Measurements from ENCODE around the gene RBMS1.
A peak's percentile ranks its signal among the peaks of the same experiment; 100 is the strongest.
"Not testable (repeated sequence)": the region's sequence is repeated elsewhere in the genome, so short reads cannot be mapped to it uniquely, and the experiment has no call there.

RBMS1 gene

GRCh38 chr2:160377204-160377995, 116.2 kb downstream of the RBMS1 start:
- DNase-seq = no peak

- DNase-seq = no peak
These were observed 117.0 kb downstream of the RBMS1 start for GRCh38 chr2:160376576-160376975.

- DNase-seq = peak; percentile 67
These were observed 117.7 kb downstream of the RBMS1 start for GRCh38 chr2:160375802-160376469.

GRCh38 chr2:160375037-160375436, 118.6 kb downstream of the RBMS1 start:
- DNase-seq = no peak

- no peak for DNase-seq
These were observed 119.9 kb downstream of the RBMS1 start for GRCh38 chr2:160373666-160374065.

- no peak for DNase-seq
These were observed 120.3 kb downstream of the RBMS1 start for GRCh38 chr2:160373263-160373662.

- no peak for DNase-seq
These were observed 121.0 kb downstream of the RBMS1 start for GRCh38 chr2:160372585-160372984.

- no peak for DNase-seq
These were observed 121.6 kb downstream of the RBMS1 start for GRCh38 chr2:160372010-160372356.

- DNase-seq = no peak
These were observed 122.2 kb downstream of the RBMS1 start for GRCh38 chr2:160371251-160372009.

GRCh38 chr2:160368988-160369930, 124.3 kb downstream of the RBMS1 start:
- DNase-seq = no peak

- peak; percentile 82 for DNase-seq
These were observed 125.7 kb downstream of the RBMS1 start for GRCh38 chr2:160367887-160368286.

- not testable (repeated sequence) for DNase-seq
These were observed 126.5 kb downstream of the RBMS1 start for GRCh38 chr2:160367139-160367538.

GRCh38 chr2:160366474-160366873, 127.1 kb downstream of the RBMS1 start:
- no peak for DNase-seq

- peak; percentile 60 for DNase-seq
These were observed 127.8 kb downstream of the RBMS1 start for GRCh38 chr2:160365716-160366367.

GRCh38 chr2:160364364-160364763, 129.2 kb downstream of the RBMS1 start:
- no peak for DNase-seq

GRCh38 chr2:160363961-160364360, 129.6 kb downstream of the RBMS1 start:
- DNase-seq = no peak

GRCh38 chr2:160363055-160363454, 130.6 kb downstream of the RBMS1 start:
- DNase-seq = no peak

GRCh38 chr2:160362541-160362940, 131.1 kb downstream of the RBMS1 start:
- no peak for DNase-seq

GRCh38 chr2:160362018-160362417, 131.6 kb downstream of the RBMS1 start:
- DNase-seq = no peak

GRCh38 chr2:160360089-160360757, 133.4 kb downstream of the RBMS1 start:
- DNase-seq = no peak

GRCh38 chr2:160358046-160358445, 135.6 kb downstream of the RBMS1 start:
- no peak for DNase-seq
